Transverse colon (tissue), 4 donors: Measurements from ENCODE around the gene SLC30A7. TPM values are rescaled to one million over a fixed set of nuclear protein-coding genes. Genes with fewer than 3 reads are reported as not detected.

Experiments used
- DNase-seq: peaks from one replicate; pipeline ENCODE4 v3.0.0-alpha.2; 2019
- H3K27ac ChIP-seq, 4 donors: fragments of 200-600 bp; sonication (generic); 2 replicates each; pipeline ENCODE4 v1.5.1; 2016 to 2018; ENCODE audit warnings: inconsistent platforms in 4 of 4
- H3K27me3 ChIP-seq: fragments of 200-600 bp; sonication (generic); 2 replicates; pipeline ENCODE4 v1.5.1; 2017; ENCODE audit warnings: inconsistent platforms
- H3K36me3 ChIP-seq, 4 donors: fragments of 200-600 bp; sonication (generic); 2 replicates each; pipeline ENCODE4 v1.5.1; 2017 to 2019; ENCODE audit warnings: inconsistent platforms in 4 of 4
- H3K4me1 ChIP-seq, 4 donors: fragments of 200-600 bp; sonication (generic); 2 replicates each; pipeline ENCODE4 v1.5.1; 2017 to 2020; ENCODE audit warnings: inconsistent platforms in 4 of 4
- H3K4me3 ChIP-seq, 4 donors: fragments of 200-600 bp; sonication (generic); 1 replicate in 1 of 4; 2 replicates in 3 of 4; pipeline versions ENCODE4 v1.5.1 to v1.6.1; 2017 to 2019; ENCODE audit warnings: inconsistent platforms in 4 of 4
- H3K9me3 ChIP-seq, 2 donors: fragments of 200-600 bp; sonication (generic); 2 replicates each; pipeline ENCODE4 v1.5.1; 2017 to 2019; ENCODE audit warnings: inconsistent platforms in 2 of 2
- EP300 ChIP-seq: sonication (generic); formaldehyde crosslinking; IDR thresholded peaks from one replicate; pipeline ENCODE4 v1.6.1; 2017; ENCODE audit warnings: antibody characterized with exemption, low read depth
- POLR2A ChIP-seq: fragments of 450-650 bp; IDR thresholded peaks from one replicate; pipeline ENCODE4 v1.6.1; 2016; ENCODE audit warnings: antibody characterized with exemption, mild to moderate bottlenecking, moderate library complexity
- POLR2AphosphoS5 ChIP-seq, 3 donors: sonication (generic); formaldehyde crosslinking; IDR thresholded peaks; one replicate each; pipeline ENCODE4 v1.6.1; 2016; ENCODE audit warnings: antibody characterized with exemption in 3 of 3
- WGBS, 2 donors: methylation state at CpG; one replicate each; pipeline ENCODE4 v1.1.5; 2018; ENCODE audit warnings: low coverage in 1 of 2; 5-methylcytosine and 5-hydroxymethylcytosine counted together
- in situ Hi-C, 4 donors: fragments of 200-750 bp; cut with MboI; loops; one replicate each; pipeline versions ENCODE4 v1.15.0 to v1.15.1; 2017; ENCODE audit warnings: low sequenced_read_pairs in 3 of 4, low pct_ligation_motif_present in 1 of 4, low pct_unique_long_range_greater_than_20kb in 1 of 4
- intact Hi-C: fragments of 100-400 bp; cut with DNase I; formaldehyde crosslinking; loops from one replicate; pipeline ENCODE4 v1.15.1; 2023; ENCODE audit warnings: low total_unique reads
- total RNA-seq, 4 donors: library from RNA; depleted of rRNA; stranded (reverse); fragments of >200 nt; gene quantifications; one replicate each; pipeline ENCODE4 v1.1.0, GENCODE V29; 2016
- TF ChIP-seq, protein P1 (sequence below), 5 experiments: fragments of 200-600 bp in 3 of 5; fragments of 450-650 bp in 2 of 5; sonication (generic) in 3 of 5; IDR thresholded peaks; 1 replicate in 2 of 5; 2 replicates in 3 of 5; pipeline ENCODE4 v1.5.1; 2016 to 2017; ENCODE audit warnings: antibody characterized with exemption in 5 of 5, inconsistent platforms in 3 of 5, mild to moderate bottlenecking in 2 of 5, moderate library complexity in 1 of 5

Gene SLC30A7
- total RNA-seq, 4 donors from 2014 or later: 10.1 to 22.7 (median 17.5) TPM

DNA sequence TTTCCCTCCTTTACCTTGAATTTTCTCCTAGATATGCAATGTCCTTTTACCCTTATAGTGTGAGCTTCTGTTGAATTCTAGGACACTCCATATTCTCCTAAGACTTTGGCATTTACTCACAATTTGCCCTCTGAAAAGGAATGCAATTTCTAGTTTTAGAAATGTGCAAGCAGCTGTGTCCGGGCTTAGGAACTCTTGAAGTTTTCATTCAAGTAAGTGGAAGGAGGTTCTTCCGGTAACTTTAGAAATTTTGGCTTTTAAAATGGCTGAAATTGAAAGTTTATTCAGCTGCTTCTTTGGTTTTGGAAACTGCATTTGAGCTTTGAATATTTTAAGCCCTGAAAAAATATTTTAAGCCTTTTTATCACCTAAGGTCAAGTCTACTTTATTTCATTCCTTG is 73.4 kb downstream of the SLC30A7 start:
- in situ Hi-C loops (no loop called here), intact Hi-C loops (no loop called here)
- DNase-seq: no peak
- TF ChIP-seq EP300 (no peak), POLR2AphosphoS5 (IDR thresholded peaks at IDR 0.05) (no peak)
- no peaks in the 10 kb centered on the region for H3K9me3 ChIP-seq
- H3K4me1 ChIP-seq: no peaks in the 10 kb centered on the region
- H3K36me3 ChIP-seq: peaks cover 0 to 24% (median 7%) of the 10 kb centered on the region in 4 donors
- H3K27ac ChIP-seq: no peak overlapping the region
- no peaks in the 10 kb centered on the region for H3K27me3 ChIP-seq
- H3K4me3 ChIP-seq: no peak overlapping the region
- WGBS, 2 donors: 79 to 88% methylated on average over 2 of the region's 2 CpGs

DNA sequence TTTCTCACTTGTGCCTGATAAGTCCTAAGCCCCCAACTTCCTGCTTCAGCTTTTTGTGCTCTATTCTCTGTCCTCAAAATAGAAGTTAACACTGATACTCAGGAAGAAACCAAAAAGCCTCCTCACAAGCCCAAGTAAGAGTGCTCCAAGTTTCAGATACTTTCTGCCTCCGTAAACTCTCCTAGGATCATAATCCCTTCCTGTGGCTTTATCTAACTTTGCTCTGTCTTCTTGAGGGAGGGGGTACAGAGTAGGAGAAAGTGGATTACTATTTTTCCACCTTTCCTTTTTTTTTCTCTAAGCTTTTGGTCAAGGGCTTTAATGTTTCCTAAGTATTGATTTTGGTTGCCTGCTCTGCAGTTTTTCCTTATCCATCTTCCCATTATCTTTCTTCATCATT is 75.1 kb downstream of the SLC30A7 start:
- Histone ChIP-seq H3K4me1 (no peaks in the 10 kb centered on the region), H3K27ac (no peak overlapping the region), H3K36me3 (peaks cover 0 to 28% (median 9%) of the 10 kb centered on the region in 4 donors), H3K27me3 (no peaks in the 10 kb centered on the region), H3K4me3 (no peak overlapping the region), H3K9me3 (no peaks in the 10 kb centered on the region)
- WGBS, 2 donors: 100% methylated on average over 1 of the region's 1 CpG; no CpG with 5 or more reads in 1 of the 2 donors
- TF ChIP-seq POLR2A (no peak), EP300 (no peak), POLR2AphosphoS5 (IDR thresholded peaks at IDR 0.05) (no peak)
- TF ChIP-seq, protein P1, sequence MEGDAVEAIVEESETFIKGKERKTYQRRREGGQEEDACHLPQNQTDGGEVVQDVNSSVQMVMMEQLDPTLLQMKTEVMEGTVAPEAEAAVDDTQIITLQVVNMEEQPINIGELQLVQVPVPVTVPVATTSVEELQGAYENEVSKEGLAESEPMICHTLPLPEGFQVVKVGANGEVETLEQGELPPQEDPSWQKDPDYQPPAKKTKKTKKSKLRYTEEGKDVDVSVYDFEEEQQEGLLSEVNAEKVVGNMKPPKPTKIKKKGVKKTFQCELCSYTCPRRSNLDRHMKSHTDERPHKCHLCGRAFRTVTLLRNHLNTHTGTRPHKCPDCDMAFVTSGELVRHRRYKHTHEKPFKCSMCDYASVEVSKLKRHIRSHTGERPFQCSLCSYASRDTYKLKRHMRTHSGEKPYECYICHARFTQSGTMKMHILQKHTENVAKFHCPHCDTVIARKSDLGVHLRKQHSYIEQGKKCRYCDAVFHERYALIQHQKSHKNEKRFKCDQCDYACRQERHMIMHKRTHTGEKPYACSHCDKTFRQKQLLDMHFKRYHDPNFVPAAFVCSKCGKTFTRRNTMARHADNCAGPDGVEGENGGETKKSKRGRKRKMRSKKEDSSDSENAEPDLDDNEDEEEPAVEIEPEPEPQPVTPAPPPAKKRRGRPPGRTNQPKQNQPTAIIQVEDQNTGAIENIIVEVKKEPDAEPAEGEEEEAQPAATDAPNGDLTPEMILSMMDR (IDR thresholded peaks at IDR 0.05): no peak
- intact Hi-C loops (no loop called here), in situ Hi-C loops (no loop called here)
- no peak for DNase-seq

GRCh38 chr1:100972185-100972584 is 76.3 kb downstream of the SLC30A7 start:
- intact Hi-C loops: no loop called here
- WGBS, 2 donors: 56 to 81% methylated on average over 1 of the region's 1 CpG
- H3K9me3 ChIP-seq: no peaks in the 10 kb centered on the region
- no peak for DNase-seq
- in situ Hi-C loops: no loop called here
- no peak for TF ChIP-seq EP300
- TF ChIP-seq POLR2A: no peak
- H3K4me1 ChIP-seq: no peaks in the 10 kb centered on the region
- H3K27ac ChIP-seq: no peak overlapping the region
- no peaks in the 10 kb centered on the region for H3K27me3 ChIP-seq
- peaks cover 0 to 16% (median 7%) of the 10 kb centered on the region in 4 donors for H3K36me3 ChIP-seq
- no peak overlapping the region for H3K4me3 ChIP-seq

GRCh38 chr1:100976936-100977335 is 81.0 kb downstream of the SLC30A7 start:
- TF ChIP-seq, protein P1 (IDR thresholded peaks at IDR 0.05): no peak
- no peak for TF ChIP-seq POLR2AphosphoS5 (IDR thresholded peaks at IDR 0.05)
- TF ChIP-seq POLR2A: no peak
- TF ChIP-seq EP300: no peak
- peaks cover 0 to 18% (median 7%) of the 10 kb centered on the region in 4 donors for H3K36me3 ChIP-seq
- no peaks in the 10 kb centered on the region for H3K27me3 ChIP-seq
- H3K9me3 ChIP-seq: no peaks in the 10 kb centered on the region
- no peak overlapping the region for H3K4me3 ChIP-seq
- H3K27ac ChIP-seq: no peak overlapping the region
- no peaks in the 10 kb centered on the region for H3K4me1 ChIP-seq
- intact Hi-C loops (no loop called here), in situ Hi-C loops (no loop called here)
- WGBS, 2 donors: 87 to 93% methylated on average over 1 of the region's 1 CpG
- no peak for DNase-seq

GRCh38 chr1:100979631-100980030 is 83.7 kb downstream of the SLC30A7 start:
- no peaks in the 10 kb centered on the region for H3K4me1 ChIP-seq
- in situ Hi-C loops: no loop called here
- no peak for TF ChIP-seq POLR2A
- TF ChIP-seq POLR2AphosphoS5 (IDR thresholded peaks at IDR 0.05): no peak
- TF ChIP-seq EP300: no peak
- TF ChIP-seq, protein P1 (IDR thresholded peaks at IDR 0.05): no peak
- H3K27me3 ChIP-seq: no peaks in the 10 kb centered on the region
- intact Hi-C loops: no loop called here
- peaks cover 0 to 17% (median 4%) of the 10 kb centered on the region in 4 donors for H3K36me3 ChIP-seq
- DNase-seq: no peak
- whole genome bisulfite sequencing, 2 donors: 88 to 90% methylated on average over 2 of the region's 2 CpGs
- no peak overlapping the region for H3K27ac ChIP-seq
- H3K9me3 ChIP-seq: no peaks in the 10 kb centered on the region
- no peak overlapping the region for H3K4me3 ChIP-seq
